Sigmoid colon (tissue), 4 donors: ENCODE measurements around the gene ADCY2.

Source experiments
- CTCF ChIP-seq, 4 experiments: fragments of 450-650 bp in 3 of 4; fragments of 200-600 bp in 1 of 4; IDR thresholded peaks; one replicate each; pipeline ENCODE4 v1.5.1; 2016 to 2019; ENCODE audit warnings: antibody characterized with exemption in 4 of 4, mild to moderate bottlenecking in 3 of 4, moderate library complexity in 2 of 4
- EP300 ChIP-seq, 4 donors: sonication (generic); formaldehyde crosslinking; IDR thresholded peaks; one replicate each; pipeline ENCODE4 v1.6.1; 2017; ENCODE audit warnings: antibody characterized with exemption in 4 of 4
- POLR2A ChIP-seq, 2 donors: fragments of 450-650 bp; IDR thresholded peaks; one replicate each; pipeline ENCODE4 v1.6.1; 2016; ENCODE audit warnings: antibody characterized with exemption in 2 of 2, mild to moderate bottlenecking in 2 of 2, moderate library complexity in 2 of 2
- POLR2AphosphoS5 ChIP-seq, 4 donors: sonication (generic); formaldehyde crosslinking; IDR thresholded peaks; one replicate each; pipeline ENCODE4 v1.6.1; 2017; ENCODE audit warnings: antibody characterized with exemption in 4 of 4

GRCh38 chr5:7462758-7463157 lies 66.8 kb downstream of the ADCY2 start:
- no peak for TF ChIP-seq CTCF (IDR thresholded peaks at IDR 0.05)
- TF ChIP-seq POLR2AphosphoS5 (IDR thresholded peaks at IDR 0.05), result no peak
- no peak for TF ChIP-seq POLR2A (IDR thresholded peaks at IDR 0.05)
- no peak for TF ChIP-seq EP300 (IDR thresholded peaks at IDR 0.05)
